HPDE6-E6E7 (cell line): ENCODE measurements around the gene CDH23.

Experiments
- DNase-seq: peaks from one replicate; pipeline ENCODE4 v3.0.0; 2011; ENCODE audit warnings: missing footprints; ENCODE audit errors: extremely low spot score

CDH23 gene

DNA sequence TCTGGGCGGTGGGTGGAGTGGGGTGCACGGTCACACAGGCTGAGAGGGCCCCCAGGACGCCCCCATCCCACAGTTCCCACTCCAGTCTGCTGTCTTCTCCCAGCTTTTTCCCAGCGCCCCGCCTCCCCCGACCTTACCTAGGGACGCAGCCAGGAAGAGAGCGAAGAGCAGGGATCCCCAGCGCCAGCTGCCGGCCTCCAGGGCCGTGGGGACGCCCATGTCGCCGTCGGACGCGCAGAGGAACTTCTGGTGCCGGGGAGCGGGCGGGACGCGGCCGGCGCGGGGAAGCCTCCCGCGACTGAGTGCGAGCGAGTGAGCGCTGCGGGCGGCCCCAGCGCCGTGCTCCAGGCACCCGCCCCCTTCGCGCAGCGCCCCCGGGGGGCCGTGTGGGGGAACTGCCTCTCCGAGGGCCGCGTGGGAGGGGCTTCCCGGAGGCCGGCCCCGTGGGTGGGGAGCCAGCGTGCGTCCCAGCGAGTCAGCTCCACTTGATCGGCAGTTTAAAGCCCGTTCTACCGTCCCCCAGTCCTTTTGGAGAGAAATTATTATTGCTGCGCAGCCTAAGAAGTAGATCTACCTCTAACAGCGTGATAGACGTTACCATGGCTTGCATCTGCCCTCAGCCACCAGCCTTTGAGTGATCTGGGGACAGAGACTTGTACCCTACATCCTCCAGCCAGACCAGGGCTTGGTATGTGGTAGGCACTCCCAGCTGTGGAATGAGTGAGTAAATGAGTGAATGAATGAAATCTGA, 376.7 kb downstream of the CDH23 start, which contains the start of gene VSIR:
TSS of gene VSIR (minus strand) at position 300 of the 751 bp plus-strand sequence. CDS start at position 219, 81 bp downstream.
- peak; percentile 78 for DNase-seq

DNA sequence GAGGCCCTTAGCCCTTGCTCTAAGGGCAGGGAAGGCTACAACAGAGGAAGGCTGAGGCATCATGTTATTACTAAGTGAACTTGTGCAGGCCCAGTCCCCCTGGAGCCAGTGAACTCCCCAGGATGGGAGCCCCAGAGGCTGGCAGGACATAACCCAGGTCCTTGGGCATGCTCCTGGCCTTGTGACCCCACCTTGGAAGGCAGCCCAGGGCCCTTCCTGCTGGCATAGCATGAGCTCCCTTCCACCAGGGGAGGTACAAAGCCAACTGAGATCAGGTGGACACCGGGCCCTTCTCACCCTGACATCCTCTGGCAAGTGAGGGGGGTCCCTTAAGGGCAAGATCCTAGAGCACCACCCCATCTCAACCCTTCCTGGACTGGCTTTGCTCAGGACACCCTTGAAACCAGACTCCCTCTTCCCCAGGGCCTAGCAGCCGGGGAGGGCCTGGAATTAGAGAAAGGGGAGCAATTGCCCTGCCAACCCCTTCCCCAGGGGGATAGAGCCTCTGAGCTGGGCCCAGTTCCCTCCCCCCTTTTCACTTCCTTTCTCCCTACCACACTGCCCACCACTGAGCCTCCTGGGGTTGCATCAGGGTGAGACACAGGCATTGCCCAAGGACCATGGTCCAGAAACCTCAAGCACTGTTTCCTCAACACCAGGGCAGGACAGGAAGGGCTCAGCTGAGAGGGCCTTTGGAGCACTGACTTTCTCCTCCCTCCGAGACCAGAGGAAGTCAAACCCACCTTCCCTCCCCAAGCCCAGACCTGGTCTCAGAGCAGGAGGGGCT, 378.4 kb downstream of the CDH23 start:
- DNase-seq = no peak

DNA sequence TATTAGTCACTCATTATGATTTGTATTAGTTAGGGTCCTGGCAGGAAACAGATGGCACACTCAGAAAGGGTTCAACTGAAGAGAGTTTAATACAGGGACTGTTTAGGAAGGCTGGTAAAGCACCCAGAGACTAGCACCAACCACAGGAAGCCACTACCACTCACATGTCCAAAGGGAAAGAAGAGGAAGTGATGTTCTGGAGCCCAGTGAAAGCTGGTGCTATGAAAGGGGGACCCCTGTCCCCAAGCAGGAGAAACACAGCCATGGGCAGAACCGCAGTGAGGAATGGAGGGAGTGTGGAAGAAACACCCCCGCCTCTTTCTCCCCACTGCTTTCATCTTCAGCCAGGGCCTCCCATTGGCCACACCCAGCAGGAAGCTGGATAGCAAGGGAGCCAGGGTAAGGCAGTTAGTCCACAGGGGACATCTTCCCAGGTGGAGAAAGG, 379.8 kb downstream of the CDH23 start:
- DNase-seq = no peak

DNA sequence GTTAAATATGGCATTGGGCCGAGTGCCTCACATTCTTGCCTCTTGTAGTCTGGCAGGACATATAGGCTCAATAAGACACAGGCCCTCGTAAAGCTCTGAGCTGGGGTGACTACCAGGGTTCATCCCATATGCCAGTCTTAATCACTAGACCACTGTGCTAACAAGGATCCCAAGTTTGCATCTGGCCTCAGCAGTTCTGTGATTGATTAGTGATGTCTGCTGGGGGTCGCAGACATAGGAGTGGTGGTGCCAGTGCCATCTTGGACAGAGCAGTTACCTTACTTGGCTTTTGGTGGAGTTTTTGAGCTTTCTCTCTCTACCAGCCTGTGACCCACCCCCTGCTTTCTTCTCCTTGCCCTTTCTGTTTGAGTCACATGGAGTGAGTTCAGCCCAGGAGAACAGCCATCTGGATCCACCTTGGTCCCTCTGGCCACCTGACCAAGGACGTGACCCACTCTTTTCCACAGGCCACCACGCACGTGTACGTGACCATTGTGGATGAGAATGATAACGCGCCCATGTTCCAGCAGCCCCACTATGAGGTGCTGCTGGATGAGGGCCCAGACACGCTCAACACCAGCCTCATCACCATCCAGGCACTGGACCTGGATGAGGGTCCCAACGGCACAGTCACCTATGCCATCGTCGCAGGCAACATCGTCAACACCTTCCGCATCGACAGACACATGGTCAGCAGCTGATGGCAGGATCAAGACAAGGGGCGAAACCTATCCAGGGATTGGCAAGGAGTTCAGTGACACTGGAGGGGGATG, 380.7 kb downstream of the CDH23 start:
- no peak for DNase-seq

DNA sequence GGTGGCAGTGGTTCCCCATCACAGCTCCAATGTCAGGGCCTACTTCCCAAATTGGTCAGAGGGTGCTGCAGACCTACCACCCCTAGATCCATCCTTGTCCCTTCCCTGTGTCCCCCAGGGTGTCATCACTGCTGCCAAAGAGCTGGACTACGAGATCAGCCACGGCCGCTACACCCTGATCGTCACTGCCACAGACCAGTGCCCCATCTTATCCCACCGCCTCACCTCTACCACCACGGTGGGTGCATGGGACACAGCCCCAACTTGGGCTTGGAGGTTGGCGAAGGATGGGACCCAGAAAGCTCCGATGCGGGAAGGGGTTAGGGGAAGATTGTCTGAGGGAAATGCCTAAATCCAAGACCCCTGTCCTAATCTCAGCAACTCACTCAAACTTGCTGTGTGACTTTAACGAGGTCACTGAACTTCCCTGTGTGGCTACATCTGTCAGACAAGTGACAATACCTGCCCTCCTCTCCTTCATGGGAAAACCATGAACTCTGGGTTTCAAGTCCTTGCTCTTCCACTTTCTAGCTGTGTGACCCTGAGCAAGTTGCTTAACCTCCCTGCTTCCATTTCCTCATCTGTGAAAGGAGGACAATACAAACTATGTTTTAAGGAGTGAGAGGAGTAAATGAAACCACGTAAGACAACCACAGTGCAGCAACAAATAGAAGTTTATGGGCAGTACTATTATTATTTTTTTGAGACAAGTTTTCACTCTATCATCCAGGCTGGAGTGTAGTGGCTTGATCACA, 381.5 kb downstream of the CDH23 start:
- no peak for DNase-seq

DNA sequence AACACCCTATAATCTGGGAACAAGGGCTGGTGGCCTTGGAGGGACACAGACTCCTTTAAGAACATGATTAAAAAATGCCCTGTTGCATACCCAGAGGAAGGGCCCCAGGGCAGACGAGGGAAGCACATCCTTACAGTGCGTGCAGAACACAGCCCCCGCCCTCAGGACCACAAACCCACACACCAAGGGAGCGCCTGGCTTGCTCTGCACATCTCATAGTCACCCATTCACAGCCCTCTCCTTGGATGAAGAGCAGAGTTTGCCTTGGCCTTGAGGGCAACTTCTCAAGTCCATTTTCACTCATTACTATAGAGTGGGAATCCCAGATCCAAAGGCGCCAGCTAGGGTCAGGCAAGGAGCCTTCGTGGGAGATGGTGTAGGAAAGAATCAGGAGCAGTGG, 382.9 kb downstream of the CDH23 start:
- no peak for DNase-seq

DNA sequence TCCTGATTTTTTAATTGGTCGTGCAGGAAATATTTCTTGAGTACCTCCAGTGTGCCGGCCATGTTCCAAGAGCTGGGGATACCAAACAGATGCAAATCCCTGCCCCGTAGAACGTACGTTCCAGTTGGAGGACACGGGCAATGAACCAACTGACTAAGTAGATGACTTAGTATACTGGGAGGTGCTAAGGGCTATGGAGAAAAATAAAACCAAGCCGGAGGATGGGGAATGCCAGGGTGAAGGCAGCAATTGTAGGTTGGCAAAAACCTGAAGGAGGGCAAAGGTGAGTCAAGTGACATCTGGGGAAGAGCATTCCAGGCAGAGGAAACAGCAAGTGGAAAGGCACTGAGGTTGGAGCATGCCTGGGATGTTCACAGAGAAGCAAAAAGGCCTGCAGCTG, 383.4 kb downstream of the CDH23 start:
- no peak for DNase-seq

DNA sequence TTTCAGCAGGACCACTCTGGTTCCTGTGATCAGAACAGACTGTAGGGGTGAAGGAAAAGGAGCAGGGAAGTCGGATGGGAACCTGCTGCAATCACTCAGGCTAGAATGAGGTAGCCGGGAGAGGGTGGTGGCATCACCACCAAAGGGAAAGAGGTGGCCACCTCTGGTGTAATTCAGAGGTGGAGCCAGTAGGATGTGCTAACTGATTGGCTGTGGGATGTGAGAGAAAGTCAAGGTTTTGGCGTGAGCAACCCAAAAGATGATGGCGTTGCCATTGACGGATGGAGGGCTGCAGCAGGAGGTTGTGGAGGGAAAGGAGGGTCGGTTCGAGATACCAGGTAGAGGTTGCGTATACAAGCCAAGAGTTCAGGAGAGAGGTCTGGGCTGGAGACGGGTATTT, 384.0 kb downstream of the CDH23 start:
- no peak for DNase-seq

DNA sequence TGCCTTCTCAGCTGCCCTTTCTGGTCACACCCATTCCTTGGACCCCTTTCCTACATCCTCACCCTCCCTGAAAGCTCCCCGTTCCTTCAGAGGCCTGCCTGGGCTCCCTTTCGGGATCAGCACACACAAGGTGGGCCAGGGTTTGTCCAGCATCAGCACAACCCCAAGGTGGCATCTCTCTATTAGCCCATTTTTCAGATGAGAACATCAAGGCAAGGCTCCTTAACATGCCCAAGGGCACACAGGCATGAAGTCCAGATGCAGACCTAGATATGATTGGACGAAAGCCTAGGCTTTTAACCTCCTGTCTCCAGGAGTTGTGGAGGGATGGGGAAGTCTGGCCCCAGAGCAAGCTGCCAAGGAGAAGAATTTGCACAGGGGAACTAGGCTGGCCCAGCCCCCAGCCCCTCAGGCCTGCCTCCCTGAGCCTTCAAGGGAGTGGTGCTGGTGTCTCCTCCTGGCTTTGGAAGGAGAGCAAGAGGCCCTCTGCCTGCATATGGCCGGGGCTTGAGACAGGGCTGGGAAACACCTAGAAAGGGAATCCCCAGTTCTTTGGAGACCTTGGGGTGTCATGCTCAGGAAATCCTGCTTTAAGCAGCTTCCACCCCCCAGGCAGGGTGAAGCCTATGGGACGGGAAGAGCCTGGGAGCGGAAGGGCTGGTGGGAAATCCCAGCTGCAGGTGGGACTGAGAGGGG, 385.6 kb downstream of the CDH23 start:
- no peak for DNase-seq

DNA sequence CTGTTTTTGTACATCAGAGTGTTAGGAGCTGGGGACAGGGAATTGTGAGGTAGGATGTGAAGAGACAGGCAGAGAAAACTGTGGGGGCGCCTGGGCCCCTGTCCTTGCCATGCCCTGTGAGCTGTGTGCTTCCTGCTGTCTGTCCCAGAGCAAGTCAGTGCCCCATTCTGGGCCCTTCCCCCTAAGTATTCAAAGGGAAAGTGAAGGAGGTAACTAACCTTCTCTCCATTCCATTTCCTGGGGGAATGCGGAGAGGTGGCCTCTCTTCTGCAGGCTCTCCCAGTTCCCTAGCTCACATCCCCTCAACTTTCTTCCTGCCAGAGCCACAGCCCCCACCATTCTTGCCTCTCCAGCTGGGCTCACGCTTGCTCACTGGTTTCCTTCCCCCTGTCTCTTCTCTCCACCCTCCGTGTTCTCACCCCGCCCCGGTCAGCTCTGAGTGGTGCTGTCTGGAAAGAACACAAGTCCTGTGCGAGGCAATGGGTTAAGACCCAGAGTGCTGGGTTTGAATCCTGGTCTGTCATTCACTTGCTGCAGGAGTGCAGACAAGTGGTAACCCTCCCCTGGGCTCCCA, 386.3 kb downstream of the CDH23 start:
- DNase-seq = no peak

DNA sequence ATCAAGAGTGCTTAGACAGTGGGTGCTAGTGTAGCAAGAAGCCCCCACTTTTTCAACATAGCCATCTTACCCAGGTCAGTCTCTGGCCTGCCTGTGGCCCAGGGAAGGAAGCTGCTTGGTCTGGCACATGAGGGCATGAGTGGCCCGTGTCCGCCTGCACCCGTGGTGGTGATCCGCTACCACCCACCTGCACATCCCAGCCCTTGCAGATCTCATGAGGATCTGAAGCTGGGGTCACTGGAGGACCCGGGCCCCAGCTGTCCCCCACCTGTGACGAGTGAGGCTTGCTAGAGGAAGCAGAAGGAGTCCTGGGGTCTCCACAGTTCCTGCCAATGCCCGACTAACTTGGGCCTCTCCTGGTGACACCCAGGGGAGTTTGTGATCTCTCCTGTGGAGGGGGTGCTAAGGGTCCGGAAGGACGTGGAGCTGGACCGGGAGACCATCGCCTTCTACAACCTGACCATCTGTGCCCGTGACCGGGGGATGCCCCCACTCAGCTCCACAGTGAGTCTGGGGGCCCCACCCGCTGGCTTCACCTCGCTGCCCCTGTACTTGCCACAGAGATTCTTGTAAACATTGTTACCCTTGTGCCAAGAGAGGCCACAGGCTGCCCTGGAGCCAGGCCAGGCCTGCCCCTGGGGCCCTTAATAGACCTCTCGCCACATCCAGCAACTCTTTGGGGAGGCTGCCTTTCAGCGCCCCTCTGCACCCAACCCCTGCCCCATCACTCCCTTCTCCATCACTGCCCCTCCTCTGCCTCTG, 387.4 kb downstream of the CDH23 start:
- no peak for DNase-seq

DNA sequence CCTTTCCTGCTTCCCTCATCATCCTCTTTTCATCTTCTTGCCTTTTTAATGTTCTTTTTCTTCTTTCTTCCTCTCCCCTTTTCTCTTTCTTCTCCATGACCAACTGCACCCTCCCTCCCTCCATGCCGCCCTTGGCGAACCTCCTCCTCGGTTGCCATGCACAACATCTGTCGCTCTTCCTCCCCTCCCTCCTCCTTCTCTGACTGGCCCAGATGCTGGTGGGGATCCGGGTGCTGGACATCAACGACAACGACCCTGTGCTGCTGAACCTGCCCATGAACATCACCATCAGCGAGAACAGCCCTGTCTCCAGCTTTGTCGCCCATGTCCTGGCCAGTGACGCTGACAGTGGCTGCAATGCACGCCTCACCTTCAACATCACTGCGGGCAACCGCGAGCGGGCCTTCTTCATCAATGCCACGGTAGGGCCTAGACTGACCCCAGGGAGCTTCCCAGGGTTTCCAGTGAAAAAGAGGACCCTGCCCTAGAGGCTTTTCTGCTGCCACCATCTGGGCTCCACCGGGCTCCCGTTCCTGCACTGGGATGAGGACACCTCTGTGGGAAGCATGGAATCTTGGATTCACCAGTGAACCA, 388.1 kb downstream of the CDH23 start:
- no peak for DNase-seq

DNA sequence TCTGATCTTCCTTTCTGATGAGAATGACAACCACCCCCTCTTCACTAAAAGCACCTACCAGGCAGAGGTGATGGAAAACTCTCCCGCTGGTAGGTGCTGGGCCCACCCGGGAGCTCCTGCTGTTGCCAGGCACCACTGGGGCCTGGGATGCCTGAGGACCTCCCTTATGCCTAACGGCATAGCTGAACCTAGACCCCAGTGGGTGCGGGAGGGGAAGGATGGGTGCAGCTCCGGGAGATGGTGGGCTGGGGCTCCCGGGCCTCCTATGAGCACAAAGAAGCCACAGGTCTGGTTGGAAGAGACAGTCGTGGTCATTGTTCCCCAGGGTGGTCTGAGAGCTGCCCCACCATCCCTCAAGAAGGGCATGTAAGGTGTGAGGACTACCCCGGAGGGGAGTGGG, 392.2 kb downstream of the CDH23 start:
- no peak for DNase-seq

DNA sequence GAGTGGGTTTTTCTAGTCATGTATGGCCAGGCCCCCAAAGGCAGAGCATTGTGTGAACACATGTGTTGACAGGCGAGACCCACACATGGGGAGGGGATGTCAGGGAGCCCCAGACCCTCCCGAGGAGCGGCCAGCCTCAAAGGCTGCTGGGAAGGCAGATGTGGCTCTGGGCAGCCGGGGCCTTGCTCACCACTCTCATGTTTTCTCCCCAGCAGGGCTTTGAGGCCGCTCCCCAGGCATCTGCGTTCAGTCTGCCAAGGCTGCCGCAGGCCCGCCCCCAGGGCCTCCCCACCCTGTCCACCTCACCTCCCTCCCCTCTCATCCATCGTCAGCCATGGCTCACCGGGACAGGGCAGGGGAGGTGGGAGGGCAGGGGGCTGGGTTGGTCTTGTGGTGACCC, 393.2 kb downstream of the CDH23 start:
- no peak for DNase-seq

DNA sequence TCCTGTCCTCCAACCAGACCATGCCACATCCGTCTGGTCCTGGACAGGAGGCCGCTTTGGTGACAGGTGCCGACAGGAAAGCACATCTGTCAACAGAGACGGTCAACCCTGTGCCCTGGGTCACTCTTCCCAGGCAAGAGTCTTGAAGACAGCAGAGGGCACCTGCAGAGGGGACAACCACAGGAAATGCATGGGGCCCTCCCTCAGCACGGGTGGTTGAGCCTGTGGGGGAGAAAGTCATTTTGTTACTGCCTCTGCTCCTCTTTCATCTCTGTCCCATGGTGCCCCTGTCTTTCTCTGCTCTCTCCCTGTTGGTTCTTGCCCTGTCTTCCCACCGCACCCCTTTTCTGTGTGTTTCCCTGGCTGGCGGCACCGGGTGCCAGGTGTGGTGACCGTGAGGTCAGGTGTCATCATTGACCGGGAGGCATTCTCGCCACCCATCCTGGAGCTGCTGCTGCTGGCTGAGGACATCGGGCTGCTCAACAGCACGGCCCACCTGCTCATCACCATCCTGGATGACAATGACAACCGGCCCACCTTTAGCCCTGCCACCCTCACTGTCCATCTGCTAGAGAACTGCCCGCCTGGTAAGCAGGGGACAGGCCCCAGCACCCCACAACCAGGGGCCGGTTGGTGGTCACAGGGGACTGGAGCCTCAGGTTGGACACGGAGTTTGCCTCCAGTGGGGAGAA, 394.2 kb downstream of the CDH23 start:
- DNase-seq = no peak

DNA sequence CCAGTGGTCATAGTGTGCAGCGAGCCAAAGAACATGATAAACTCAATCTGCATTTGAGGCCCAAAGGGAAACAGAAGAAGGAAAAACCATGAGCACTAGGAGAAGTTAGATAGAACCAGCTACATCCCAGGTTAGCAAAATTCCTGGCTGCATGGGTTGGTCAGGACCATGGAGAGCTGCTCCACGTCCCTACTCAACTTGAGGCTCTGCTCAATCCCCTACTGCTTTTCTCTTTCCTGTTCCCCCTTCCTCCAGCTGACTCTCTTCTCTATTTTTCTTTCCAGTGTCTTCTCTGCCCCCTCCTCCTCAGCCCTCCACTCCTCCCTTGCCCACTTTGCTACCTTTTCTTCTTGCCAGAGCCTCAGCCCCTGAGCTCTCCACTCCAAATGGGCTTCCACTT, 398.5 kb downstream of the CDH23 start:
- DNase-seq = no peak

DNA sequence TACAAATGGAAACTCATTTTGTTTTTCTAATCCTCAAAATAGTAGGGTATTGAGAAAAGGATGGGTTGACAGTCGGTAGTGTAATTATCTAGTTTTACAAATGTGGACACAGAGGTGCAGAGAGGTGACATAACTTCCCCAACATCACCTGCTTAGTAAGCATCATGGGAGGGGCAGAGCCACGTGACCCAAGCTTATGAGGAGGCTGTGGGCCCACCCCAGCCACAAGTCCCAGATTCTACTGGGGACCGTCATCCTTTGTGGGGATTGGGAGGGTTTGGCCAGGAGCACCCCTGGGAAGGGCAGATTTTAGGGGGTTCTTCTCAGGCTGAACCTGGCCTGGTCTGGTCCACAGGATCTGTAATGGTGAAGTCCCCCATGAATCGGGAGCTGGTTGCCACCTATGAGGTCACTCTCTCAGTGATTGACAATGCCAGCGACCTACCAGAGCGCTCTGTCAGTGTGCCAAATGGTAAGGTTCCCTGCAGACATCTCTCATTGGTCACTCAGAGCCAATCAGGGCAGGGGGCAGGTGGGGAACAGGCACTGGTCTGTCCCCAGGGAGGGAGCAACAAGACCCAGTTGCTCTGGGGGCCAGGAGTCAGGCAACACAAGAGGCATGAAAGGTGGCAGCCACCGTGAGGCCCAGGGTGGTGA, 400.2 kb downstream of the CDH23 start:
- DNase-seq = no peak
